Glutamatergic neuron (in vitro differentiated cells): ENCODE measurements around the gene POU2F1. TPM values are rescaled to one million over a fixed set of nuclear protein-coding genes. Genes with fewer than 3 reads are reported as not detected.

Experiments used
- DNase-seq: peaks from one replicate; pipeline ENCODE4 v3.0.0; 2022
- H3K27ac Mint-ChIP-seq: one replicate; pipeline ENCODE4 v1.8.0; 2020; ENCODE audit warnings: mild to moderate bottlenecking, mixed read lengths, inconsistent platforms; ENCODE audit not compliant: unreplicated experiment
- H3K27me3 Mint-ChIP-seq: one replicate; pipeline ENCODE4 v1.8.0; 2020; ENCODE audit warnings: mild to moderate bottlenecking, moderate library complexity, mixed read lengths, inconsistent platforms; ENCODE audit not compliant: unreplicated experiment
- H3K36me3 Mint-ChIP-seq: one replicate; pipeline ENCODE4 v1.8.0; 2020; ENCODE audit warnings: mild to moderate bottlenecking, mixed read lengths, inconsistent platforms; ENCODE audit not compliant: unreplicated experiment
- H3K4me1 Mint-ChIP-seq: one replicate; pipeline ENCODE4 v1.8.0; 2020; ENCODE audit warnings: mild to moderate bottlenecking, low read depth, mixed read lengths, inconsistent platforms; ENCODE audit not compliant: unreplicated experiment
- H3K4me3 Mint-ChIP-seq: one replicate; pipeline ENCODE4 v1.8.0; 2020; ENCODE audit warnings: mild to moderate bottlenecking, mixed read lengths, inconsistent platforms; ENCODE audit not compliant: unreplicated experiment
- H3K9me3 Mint-ChIP-seq: one replicate; pipeline ENCODE4 v1.8.0; 2020; ENCODE audit warnings: mild to moderate bottlenecking, moderate library complexity, mixed read lengths, inconsistent platforms; ENCODE audit not compliant: unreplicated experiment
- total RNA-seq: library from RNA; stranded (reverse); fragmentation: NEBNext Ultra II Directional; extraction: Animal tissue kit (Norgen Biotek cat#: 25700); gene quantifications from one replicate; pipeline ENCODE4 v1.2.1, GENCODE V29; 2021; ENCODE audit not compliant: unreplicated experiment
- TF ChIP-seq, protein P1 (sequence below): fragments of 200-600 bp; sonication (generic); IDR thresholded peaks from one replicate; pipeline ENCODE4 v1.5.0; 2021; ENCODE audit not compliant: partially characterized antibody, unreplicated experiment

POU2F1 gene
- total RNA-seq, 1 donor from 2014 or later = 37.7 TPM

DNA sequence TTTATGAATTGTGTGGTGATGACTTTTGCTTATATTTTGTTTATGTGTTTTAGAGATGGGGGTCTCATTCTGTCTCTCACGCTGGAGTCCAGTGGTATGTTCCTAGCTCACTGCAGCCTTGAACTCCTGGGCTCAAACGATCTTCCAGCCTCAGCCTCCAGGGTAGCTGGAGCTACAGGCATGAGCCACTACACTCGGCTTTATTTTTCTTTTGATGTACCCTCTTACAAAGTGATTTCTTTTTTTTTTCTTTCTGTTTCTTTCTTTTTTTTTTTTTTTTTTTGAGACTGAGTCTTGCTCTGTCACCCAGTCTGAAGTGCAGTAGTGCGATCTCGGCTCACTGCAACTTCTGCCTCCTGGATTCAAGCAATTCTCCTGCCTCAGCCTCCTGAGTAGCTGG lies 250.9 kb downstream of the POU2F1 start:
- peaks cover 11% of the 10 kb centered on the region for H3K4me1 Mint-ChIP-seq
- H3K27ac Mint-ChIP-seq = no peak overlapping the region
- peaks cover 1% of the 10 kb centered on the region for H3K9me3 Mint-ChIP-seq
- H3K36me3 Mint-ChIP-seq = no peaks in the 10 kb centered on the region
- no peaks in the 10 kb centered on the region for H3K27me3 Mint-ChIP-seq
- no peak for DNase-seq
- H3K4me3 Mint-ChIP-seq = no peak overlapping the region
- TF ChIP-seq, protein P1, sequence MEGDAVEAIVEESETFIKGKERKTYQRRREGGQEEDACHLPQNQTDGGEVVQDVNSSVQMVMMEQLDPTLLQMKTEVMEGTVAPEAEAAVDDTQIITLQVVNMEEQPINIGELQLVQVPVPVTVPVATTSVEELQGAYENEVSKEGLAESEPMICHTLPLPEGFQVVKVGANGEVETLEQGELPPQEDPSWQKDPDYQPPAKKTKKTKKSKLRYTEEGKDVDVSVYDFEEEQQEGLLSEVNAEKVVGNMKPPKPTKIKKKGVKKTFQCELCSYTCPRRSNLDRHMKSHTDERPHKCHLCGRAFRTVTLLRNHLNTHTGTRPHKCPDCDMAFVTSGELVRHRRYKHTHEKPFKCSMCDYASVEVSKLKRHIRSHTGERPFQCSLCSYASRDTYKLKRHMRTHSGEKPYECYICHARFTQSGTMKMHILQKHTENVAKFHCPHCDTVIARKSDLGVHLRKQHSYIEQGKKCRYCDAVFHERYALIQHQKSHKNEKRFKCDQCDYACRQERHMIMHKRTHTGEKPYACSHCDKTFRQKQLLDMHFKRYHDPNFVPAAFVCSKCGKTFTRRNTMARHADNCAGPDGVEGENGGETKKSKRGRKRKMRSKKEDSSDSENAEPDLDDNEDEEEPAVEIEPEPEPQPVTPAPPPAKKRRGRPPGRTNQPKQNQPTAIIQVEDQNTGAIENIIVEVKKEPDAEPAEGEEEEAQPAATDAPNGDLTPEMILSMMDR = no peak

DNA sequence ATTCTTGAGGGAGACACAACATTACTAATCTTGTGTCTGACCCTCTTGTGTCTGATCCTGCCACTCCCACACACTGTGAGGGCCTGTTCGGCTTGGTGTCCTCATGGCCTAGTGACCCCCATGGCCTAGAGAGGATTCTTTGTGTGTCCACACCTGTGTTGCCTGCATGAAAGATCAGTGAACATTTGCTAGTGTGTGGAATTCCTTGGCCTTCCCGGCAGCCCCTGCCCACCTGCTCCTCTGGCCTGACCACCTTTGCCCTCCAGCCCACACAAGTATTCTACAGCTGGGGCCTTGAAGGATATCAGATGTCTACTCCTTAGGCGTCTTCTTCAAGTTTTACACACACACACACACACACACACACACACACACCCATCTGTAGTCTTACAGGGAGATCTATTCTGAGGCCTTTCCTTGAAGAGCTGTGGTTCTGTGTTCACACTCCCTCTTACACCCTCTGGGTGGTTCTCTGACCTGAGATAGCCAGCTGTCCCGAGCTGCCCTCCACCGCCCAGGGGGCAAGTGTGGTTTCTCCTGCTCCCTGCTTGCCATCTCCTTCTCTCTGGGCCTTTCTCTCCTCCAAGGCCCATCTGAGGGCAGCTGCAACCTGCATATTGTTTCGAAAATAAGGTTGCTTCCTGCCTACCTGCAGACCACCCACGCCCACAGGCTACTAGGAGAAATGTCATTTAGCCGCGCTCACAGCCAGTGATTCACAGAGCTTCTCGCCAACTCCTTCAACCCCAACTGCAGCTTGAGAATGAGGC lies 252.3 kb downstream of the POU2F1 start:
- Mint-ChIP-seq H3K4me1 (peaks cover 15% of the 10 kb centered on the region), H3K27ac (no peak overlapping the region), H3K4me3 (no peak overlapping the region), H3K36me3 (no peaks in the 10 kb centered on the region), H3K27me3 (peaks cover 4% of the 10 kb centered on the region), H3K9me3 (peaks cover 5% of the 10 kb centered on the region)
- DNase-seq = no peak
- TF ChIP-seq, protein P1 = no peak

DNA sequence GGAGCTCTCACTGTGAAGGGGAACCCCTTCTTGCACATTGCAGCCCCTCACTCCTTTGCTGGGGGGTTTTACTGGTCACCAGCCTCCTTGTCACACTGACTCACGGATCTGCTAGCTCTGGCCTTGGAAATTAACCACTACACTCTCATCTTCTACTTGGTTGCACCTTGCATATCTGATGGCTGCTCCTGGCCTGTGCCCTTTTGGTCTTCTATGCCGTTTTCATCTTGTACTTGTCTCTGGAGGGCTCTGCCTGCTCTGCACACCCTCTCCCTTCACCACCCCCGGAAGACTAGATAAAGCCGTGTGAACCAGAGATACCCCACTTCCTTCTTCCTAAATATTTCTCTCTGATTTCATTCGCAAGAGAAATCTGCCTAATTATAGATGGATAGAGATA lies 253.1 kb downstream of the POU2F1 start:
- Mint-ChIP-seq H3K27me3 (peaks cover 7% of the 10 kb centered on the region), H3K27ac (no peak overlapping the region), H3K4me1 (peaks cover 22% of the 10 kb centered on the region), H3K4me3 (no peak overlapping the region), H3K36me3 (no peaks in the 10 kb centered on the region), H3K9me3 (peaks cover 9% of the 10 kb centered on the region)
- DNase-seq = no peak
- TF ChIP-seq, protein P1 = no peak

DNA sequence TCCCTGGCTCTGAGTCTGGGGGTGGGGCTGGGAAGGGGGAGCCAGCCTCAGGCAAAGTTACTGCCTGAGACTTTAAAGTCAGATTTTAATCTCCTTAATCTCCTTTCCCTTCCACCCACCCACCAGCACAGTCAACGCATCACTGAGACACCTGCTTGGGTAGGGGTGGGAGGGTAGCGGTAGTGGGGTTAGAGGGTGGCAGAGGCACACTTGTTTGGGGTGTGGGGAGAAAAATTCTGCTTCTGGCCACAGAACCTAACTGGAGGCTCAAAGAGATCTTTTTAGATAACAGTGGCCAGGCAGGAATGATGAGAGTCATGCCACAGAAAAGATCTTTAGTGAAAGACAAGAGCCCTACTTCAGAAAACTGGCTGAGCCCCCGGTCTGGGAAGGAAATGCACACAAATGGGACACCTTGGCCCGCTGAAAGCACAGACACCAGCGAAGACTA lies 253.5 kb downstream of the POU2F1 start:
- no peak overlapping the region for H3K4me3 Mint-ChIP-seq

DNA sequence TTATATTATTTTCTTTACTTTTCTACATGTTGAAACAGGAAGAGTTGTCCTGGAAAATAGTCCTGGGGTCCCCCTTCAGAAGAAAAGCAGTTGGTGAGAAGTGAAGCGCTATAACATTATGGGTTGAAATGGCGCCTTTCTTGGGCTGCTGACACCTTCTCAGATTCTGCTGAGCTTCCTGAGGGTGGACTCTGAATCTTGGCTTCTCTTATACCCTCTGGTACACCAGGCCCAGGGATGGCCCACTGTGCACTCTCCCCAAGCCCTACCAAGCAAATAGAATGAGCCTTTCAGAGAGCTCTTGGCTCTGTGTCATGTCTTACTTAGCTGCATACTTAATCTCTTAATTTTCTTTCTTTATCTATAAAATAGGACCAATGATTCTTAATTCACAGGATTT lies 255.4 kb downstream of the POU2F1 start:
- TF ChIP-seq, protein P1 = no peak
- DNase-seq = no peak
- Mint-ChIP-seq H3K9me3 (peaks cover 9% of the 10 kb centered on the region), H3K4me3 (no peak overlapping the region), H3K27me3 (peaks cover 7% of the 10 kb centered on the region), H3K27ac (no peak overlapping the region), H3K36me3 (no peaks in the 10 kb centered on the region), H3K4me1 (peaks cover 28% of the 10 kb centered on the region)

More for the DNA sequence above, 253.5 kb downstream of the POU2F1 start:
- Mint-ChIP-seq H3K27me3 (peaks cover 7% of the 10 kb centered on the region), H3K27ac (no peak overlapping the region), H3K36me3 (no peaks in the 10 kb centered on the region), H3K9me3 (peaks cover 9% of the 10 kb centered on the region), H3K4me1 (peaks cover 22% of the 10 kb centered on the region)
- TF ChIP-seq, protein P1 = no peak
- no peak for DNase-seq
